Stimulated activated CD4-positive, alpha-beta T cell treated with anti-CD3 and anti-CD28 coated beads, Interleukin-15, amount 100 ng/mL, for 24 hours (primary cell): ENCODE data around the gene RCCD1.
"Not testable (repeated sequence)": the region's sequence is repeated elsewhere in the genome, so short reads cannot be mapped to it uniquely, and the experiment has no call there.

ENCODE experiments used
- DNase-seq: peaks from one replicate; pipeline ENCODE4 v3.0.0-alpha.2; 2020

The RCCD1 gene

GRCh38 chr15:90954712-90955623 lies at the start of gene RCCD1:
Gene RCCD1 (plus strand): TSS chr15:90954884. CDS start chr15:90956735, 1,851 bp downstream.
- DNase-seq, result peak; percentile 96

- no peak for DNase-seq
Observed at GRCh38 chr15:90905306-90906180, 49.1 kb upstream of the RCCD1 start.

- DNase-seq, result no peak
Observed at GRCh38 chr15:90906181-90906849, 48.4 kb upstream of the RCCD1 start.

- no peak for DNase-seq
Observed at GRCh38 chr15:90907051-90907660, 47.5 kb upstream of the RCCD1 start.

- DNase-seq, result no peak
Observed at GRCh38 chr15:90907838-90908507, 46.7 kb upstream of the RCCD1 start.

- not testable (repeated sequence) for DNase-seq
Observed at GRCh38 chr15:90909449-90909848, 45.2 kb upstream of the RCCD1 start.

GRCh38 chr15:90909976-90910375 lies 44.7 kb upstream of the RCCD1 start:
- no peak for DNase-seq

- DNase-seq, result no peak
Observed at GRCh38 chr15:90910441-90911301, 44.0 kb upstream of the RCCD1 start.

- DNase-seq, result no peak
Observed at GRCh38 chr15:90911302-90911623, 43.4 kb upstream of the RCCD1 start.

- no peak for DNase-seq
Observed at GRCh38 chr15:90911906-90912769, 42.5 kb upstream of the RCCD1 start.

- no peak for DNase-seq
Observed at GRCh38 chr15:90912770-90913075, 42.0 kb upstream of the RCCD1 start.

- DNase-seq, result no peak
Observed at GRCh38 chr15:90913398-90913944, 41.2 kb upstream of the RCCD1 start.

- no peak for DNase-seq
Observed at GRCh38 chr15:90914305-90915080, 40.2 kb upstream of the RCCD1 start.

- DNase-seq, result no peak
Observed at GRCh38 chr15:90915216-90915807, 39.4 kb upstream of the RCCD1 start.

GRCh38 chr15:90915808-90916440 lies 38.8 kb upstream of the RCCD1 start:
- DNase-seq, result no peak

GRCh38 chr15:90916461-90916860 lies 38.2 kb upstream of the RCCD1 start:
- DNase-seq, result no peak

- no peak for DNase-seq
Observed at GRCh38 chr15:90917569-90917968, 37.1 kb upstream of the RCCD1 start.

GRCh38 chr15:90918034-90918788 lies 36.5 kb upstream of the RCCD1 start:
- DNase-seq, result no peak
